Hypothalamus (tissue), 51 donors: ENCODE data around the gene H1-8.

Source experiments
- DNase-seq, 51 donors: peaks; one replicate each; lab custom pipeline; 2025; lab: John Stamatoyannopoulos, UW

Gene H1-8

DNA sequence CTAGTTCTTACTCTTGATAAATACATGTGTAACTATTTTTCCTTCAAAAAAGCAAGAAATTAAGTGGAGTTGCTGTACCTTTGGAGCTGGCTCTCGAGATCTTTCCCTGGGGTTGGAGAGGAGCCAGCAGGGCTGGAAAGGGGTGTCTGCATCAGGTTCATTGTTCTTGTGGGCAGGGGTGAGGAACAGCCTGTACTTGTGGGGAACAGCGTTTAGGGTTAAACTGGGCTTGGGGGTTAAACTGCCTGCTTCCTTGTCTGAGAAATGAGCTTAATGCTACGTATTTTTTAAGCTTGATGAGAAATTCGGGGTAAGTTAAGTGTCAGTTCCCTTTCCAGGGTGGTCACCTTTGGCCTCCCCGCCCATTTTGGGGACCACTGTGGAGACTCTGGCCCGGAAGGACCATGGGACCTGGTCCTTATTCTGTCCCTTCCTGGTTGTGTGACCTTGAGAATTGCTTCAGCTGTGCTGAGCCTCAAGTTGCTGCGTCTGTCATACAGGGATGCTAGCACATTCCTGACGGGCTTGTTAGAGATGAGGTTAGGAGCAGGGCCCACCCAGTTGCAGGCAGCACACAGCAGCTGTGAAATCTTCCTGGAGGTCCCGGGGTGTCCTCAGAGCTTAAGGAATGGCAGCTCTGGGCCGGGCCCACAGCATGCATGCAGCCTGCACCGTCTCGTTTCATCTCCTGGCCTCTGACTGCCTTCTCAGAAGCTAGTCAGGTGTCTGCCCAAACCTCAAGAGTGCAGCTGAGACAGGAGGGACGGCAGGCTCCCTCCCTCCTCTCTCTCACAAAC, 11.6 kb downstream of the H1-8 start:
- DNase-seq, result no peak

DNA sequence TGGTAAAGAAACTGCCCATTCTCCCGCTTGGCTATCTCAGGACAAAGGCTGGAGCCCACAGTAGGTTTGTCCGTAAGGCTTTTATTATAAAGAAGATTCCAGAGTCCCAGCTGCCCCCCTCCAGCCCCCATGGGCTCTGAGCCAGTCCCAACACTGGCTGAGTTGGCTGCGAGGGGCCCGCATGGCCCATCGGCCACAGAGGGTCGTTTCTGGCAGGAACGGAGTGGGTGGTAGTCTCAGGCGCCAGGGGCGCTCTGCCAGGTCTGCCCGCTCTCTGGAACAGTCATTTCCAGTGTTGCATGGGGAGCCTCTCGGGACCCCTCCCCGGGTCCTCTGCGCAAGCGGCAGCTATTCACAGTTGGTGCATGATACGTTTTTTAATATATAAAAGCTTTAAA, 12.2 kb downstream of the H1-8 start:
- DNase-seq, result no peak

DNA sequence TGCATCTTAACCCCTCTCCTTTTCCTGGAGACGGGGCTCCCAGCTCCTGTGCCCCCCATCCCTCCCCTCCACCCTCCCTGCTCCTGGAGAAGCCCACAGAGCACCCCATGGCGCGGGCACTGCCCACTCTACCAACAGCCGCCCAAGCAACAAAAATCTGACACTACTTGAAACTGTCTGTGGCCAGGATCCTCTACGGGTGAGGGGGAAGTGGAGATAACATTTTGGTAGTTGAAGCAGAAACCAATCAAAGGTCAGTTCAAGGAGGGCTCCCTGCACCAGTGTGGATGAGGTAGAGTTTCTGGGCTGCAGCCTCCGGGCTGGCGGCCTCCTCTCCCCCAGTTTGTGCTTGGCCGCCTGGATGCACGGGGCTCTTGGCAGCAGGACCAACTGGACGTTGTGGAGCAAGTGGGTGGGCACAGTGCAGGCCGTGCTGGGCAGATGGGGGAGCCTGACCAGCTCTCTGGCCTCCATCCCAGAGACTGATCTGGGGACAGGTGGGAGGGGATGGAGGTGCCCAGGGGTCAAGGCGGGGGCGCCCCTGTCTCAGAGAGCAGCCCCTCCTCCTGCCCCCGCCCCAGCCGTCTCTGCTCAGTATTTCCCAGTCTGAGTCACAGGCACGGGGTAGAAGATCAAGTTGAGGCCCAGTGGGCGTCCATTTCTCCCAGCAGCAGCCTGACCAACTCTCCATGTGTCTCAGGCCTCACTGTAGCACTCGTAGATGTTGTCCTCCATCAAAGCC, 12.8 kb downstream of the H1-8 start:
- no peak for DNase-seq

DNA sequence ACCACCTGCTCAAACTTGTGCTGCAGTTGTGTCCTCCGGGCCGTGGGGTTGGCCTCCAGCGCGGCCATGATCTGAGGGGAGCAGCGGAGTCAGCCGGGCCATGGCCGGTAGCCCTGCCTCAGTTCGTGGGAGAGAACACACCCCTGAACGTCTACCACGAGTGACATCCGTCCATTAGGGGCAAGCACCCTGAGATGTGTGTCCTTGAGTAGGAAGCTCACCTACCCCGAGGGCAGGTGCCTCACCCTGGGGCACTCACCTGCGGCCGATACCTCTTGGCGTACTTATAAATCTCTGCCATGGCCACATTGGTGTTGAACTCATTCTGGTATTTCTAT, 13.4 kb downstream of the H1-8 start:
- DNase-seq, result no peak

DNA sequence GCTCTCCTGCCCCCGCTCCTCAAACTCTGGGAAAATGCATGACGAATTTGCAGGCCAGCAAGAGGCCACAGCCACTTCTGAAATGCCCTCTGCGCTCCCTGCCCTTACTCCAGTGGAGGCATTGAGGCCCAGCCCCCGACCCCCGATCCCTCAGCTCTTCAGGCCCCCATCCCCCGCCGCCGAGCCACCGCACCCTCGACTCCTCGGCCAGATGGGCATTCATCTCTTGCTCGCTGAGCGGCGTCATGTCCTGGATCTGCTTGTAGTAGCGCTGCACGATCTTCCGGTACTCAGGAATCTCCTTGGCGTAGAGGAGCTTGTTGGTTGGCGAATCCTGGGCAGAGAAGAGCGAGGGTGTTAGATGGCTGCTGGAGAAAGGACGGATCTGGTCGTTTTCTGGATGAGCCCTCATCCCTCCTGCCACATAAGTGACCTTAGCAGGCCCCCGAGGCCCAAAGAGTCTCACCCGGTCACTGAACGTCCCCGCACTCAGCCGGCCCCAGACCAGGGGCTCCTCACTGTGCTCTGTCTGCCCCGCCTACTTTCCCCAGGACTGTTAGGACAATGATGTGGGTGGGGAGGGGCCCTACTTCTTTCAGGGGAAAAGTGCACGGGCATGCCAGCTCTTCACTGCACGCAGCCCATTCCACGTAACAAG, 14.0 kb downstream of the H1-8 start:
- DNase-seq, result no peak

DNA sequence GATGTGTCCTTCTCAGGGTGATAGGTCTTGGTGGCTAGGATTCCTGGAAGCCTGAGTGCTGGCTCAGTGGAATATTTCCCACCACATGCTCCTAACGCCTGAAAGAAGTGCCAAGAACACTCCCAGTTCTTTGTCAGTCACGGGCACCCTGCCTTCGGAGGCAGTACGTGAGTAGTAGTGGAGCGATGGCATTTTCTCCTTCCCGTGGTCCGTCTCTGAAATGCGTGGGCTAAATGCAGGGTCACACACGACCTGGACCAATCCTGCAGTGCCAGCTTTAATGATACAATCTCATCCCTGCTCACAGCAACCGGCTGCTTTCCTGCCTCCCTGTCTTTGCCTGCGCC, 14.5 kb downstream of the H1-8 start:
- DNase-seq, result peak in 1 of 51 donors; percentile 31

DNA sequence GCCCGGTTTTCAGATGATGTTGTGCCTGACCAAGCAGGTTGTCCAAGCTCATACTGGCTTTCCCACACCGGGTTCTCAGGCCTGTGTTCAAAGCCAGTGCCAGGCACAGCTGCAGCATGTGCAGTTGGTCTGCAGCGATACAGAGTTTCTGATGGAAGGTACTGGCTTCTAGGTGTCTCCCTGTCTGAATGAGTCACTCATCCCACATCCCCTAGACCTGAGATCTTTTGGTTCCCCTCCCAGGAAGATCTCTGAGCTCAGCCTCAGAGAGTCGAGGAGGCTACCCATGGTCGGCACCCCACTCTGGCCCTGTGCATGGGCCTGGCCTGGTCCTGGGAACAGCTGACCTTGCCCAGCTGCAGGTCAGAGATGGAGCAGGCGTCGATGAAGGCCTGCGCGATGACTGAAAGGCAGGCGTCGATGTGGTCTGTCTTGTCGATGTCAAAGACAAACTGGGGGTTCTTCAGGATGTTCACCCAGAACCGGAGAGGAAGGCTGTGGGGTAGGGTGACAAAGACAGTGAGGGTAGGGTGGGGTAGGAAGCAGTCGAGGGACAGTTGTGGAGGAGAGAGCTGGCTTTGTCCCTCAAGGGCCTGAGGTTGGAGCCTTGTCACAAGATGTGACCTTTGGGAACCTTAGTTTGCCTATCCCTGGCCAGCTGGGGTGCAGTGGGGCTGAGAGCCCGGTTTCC, 15.3 kb downstream of the H1-8 start:
- no peak for DNase-seq

DNA sequence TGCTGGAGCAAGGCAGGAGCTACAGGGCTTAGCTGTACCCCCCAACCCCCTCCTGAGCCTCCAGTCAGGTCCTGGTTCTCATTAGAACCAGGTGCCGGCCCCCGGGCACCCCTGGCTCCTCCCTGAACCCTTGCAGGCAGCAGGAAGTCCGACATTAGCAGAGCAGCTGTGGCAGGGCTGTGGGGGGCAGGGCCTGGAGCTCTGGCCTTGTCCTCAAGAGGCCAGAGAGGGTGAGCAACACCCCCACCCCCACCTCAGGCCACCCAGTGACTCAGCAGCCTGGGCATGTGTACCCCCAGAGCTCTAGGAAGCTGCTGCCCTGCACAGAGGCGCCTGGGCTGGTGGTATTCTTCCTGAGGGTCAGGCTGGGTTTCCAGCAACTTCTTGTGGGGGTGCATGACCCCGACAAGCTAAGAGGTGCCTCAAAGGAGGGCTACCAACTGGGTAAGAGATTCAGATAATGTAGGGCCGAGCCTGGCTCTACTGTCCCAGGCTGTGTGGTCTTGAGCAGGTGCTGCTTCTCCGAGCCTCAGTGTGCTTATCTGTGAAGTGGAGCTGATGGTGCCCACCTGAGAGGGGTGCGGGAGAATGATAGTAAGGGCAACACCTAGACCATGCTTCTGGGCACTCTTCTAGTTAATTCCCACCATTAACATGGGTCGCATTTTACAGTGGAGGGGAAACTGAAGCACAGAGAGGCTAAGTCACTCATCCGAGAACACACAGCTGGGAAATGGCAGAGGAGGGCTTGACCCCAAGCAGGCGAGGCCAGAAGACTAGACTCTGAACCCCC, 16.0 kb downstream of the H1-8 start:
- DNase-seq, result peak in 1 of 51 donors; percentile 14

DNA sequence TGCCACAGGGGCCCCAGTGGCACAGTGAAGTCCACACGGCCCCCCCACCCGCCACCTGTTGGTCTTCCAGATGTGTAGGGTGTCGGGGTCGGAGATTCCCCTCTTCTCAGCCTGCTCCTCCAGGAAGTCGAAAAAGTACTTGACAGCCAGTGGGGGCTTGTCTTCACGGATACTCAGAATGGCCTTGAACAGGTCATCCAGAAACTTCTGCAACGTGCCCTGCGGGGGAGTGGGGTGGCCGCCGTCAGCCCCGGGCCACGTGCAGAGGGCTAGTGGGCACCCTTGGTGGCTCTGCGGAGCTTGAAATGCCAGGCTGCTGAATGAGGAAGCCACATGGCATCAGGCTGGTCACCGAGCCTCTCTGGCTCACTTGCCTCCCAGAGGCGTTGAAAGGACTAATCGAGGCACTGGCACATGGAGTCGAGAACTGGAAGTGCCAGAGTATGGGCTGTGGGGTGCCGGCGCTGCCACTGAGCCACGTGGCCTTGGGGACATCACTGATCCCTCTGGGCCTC, 16.6 kb downstream of the H1-8 start:
- DNase-seq, result no peak

DNA sequence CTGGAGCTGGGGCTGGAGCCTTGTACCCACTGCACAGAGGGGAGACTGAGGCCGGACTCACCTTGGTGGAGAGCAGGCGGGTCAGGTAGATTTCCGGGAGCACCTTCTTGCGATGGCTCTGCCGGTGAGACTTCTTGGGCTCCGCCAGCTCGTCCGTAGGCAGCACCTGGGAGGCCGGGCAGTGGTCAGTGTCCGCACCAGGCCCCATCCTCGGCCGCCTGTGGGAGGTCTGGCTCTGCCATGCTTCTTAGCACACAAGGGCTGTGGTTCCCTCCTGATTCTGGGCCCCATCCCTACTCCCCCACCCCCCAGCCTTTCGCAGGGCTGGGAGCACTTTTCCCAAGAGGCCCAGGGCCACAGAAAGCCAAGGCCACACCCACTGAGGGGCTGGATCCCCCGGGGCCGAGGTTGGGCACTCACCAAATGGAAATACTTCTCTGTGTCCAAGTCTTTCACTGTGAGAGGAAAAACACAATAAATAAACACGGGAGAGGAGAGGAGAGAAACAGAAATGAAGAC, 17.4 kb downstream of the H1-8 start:
- DNase-seq, result peak in 1 of 51 donors; percentile 18

DNA sequence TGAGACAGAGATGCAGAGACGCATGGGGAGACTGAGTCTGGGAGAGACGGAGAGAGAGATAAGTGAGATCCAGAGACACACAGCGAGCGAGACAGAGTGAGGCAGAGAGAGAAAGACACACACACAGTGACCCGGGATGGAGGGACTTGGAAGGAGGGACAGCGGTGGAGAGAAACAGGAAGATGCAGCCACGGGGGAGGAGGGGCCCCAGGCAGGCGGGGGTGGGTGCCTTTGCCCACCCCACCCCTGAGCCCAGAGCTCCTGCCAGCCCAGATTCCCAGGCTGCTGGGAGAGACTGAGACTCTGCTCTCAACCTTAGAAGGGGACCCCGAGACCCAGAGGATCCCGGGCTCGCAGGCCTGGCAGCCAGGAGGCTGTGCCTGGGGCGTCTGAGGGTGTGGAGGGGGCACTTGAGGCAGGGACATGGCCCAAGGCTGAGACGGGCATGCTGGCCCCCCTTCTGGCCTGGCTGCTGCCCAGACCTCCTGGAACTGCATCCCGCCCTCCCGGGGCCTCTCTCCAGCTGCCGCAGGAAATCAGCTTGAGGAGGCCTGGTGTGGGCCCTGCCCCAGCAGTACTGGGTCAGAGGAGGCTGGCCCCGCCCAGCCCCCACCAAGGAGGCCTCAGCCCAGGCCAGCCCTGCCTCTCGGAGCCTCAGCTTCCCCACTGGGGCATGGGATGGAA, 18.1 kb downstream of the H1-8 start:
- DNase-seq, result peak in 34 of 51 donors; percentile 7 to 78 (median 48)

DNA sequence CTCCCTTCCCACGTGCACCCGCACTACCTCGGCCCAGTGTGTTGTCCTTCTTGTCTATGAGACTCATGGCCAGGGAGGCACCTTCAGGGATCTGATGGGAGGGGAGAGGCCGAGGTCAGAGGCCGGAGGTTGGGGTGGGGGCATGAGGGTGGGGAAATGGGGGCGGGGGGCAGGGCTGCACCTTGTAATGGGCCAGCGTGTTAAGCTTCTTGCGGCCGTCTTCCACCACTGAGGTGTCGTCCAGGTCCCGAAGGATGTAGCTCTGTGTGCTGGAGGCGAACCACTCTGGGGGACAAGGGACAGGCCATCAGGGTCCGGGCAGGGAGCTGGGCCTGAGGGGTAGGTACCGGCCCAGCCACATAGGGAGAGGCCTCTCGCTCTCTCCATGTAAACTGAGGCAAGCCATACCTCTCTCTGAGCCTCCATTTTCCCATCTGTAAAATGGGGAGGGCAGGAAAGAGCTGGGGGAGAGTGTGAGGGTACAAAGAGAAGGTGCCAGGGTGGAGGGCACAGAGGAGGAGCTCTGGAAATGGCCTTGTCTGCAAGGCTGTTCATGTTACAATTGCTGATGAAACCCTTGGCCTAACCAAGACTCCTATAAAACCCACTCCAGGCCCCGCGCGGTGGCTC, 18.8 kb downstream of the H1-8 start:
- no peak for DNase-seq

DNA sequence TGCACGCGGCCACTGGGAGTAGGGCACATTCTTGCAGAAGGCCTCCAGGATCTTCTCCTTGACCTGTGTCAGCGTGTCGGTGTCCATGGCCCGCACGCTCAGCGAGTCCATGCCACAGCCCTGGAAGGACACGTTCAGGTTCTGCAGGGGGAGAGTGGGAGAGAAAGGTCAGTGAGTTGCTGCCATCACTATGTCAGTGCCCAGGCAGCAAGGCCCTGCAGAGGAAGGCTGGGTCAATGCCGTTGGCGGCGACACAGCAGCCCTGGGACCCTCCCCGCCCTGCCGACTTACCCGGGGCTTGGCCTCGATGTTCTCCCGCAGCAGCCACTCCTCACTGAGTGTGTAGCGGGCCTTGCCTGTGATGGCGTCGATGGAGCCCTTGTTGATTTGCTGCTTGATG, 19.8 kb downstream of the H1-8 start:
- DNase-seq, result no peak

DNA sequence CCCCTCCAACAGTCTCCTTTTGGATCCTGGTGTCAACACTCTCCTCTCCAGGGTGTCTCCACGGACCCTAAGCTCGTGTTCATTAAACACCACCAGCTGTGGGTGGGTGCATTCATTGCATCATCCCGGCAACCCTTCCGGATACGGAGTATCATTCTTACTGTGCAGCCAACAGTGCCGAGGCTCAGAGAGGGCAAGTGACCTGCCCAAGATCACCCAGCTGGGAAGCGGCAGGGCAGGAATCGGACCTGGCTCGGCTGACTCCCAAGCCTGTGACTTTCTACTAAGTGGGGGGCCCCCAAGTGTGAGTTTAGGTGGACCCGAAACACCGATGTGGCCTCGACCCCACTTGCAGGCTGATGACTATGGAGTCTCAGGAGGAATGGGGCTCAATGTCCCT, 20.4 kb downstream of the H1-8 start:
- no peak for DNase-seq

DNA sequence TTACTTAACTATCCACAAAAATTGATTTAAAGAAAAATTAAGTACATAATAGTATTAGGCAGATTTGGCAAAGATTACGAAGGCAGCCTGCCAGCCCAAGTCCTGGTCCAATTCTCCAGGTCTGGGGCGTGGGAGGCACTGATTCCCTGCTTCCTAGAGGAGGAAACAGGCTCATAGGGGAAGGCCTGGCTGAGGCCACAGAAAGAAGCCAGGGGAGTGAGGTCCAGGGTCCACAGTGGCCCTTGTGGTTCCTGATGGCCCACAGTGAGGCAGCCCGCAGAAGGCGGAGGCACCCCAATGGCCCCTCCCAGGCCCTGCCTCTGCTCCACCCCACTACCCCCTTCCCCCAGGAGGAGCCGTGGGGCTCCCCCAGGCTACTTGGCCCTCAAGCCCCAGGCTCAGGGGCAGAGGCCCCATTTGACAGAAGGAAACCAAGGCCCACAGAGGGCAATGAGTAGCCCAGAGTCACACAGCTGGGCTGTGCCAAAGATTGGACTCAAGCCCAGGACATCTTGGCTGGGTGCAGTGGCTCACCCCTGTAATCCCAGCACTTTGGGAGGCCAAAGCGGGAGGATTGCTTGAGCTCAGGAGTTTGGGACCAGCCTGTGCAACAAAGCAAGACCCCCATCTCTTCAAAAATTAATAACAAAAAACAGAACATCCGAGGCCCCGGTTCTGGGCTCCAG, 21.0 kb downstream of the H1-8 start:
- no peak for DNase-seq

DNA sequence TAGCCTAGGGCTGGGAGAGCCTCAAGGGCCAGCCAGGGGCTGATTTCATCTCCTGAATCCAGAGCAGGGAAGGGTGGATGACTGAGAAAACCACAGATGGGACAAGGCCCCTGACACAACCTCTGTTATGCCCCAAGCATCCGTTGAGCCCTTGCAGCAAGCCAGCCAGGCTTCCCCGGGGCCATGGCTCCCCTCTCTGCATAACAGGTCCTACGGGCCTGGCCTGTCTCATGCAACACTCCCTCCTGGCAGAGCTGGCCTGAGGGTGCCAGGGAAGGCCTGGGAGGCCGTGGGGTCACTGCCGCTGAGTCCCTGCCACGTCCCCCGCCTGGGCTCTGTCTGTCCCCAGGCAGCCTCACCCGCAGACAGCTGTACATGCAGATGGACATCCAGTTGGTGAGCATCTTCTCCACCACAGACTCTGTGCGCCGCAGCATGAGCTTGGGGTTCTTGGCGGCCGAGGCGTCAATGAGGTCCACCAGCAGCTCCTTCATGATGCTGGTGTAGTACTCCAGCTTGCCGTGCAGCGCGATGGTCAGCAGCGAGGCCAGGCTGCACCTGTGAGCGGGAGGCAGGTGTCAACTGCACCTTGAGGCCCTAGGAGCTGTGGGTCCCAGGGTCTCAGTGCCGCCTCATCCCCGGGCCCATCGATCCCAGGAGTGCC, 22.1 kb downstream of the H1-8 start:
- no peak for DNase-seq

DNA sequence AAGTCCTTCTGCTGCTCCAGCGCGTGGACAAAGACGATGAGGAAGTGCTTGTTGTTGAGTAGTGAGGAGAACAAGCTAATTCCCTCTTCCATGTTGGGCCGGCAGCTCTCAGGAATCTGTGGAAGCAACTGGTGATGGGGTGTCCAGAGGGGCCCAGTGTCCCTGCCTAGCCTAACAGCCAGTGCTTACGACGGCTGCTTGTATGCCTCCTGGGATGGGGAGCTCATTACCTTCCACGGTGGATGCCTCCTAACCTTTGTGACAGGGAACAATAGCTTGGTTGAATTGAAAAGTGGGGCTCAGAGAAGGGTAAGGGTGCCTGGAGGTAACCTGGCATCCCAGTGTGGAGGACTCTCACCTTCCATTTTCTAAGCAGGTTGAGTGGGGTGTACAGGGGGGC, 22.9 kb downstream of the H1-8 start:
- DNase-seq, result no peak

DNA sequence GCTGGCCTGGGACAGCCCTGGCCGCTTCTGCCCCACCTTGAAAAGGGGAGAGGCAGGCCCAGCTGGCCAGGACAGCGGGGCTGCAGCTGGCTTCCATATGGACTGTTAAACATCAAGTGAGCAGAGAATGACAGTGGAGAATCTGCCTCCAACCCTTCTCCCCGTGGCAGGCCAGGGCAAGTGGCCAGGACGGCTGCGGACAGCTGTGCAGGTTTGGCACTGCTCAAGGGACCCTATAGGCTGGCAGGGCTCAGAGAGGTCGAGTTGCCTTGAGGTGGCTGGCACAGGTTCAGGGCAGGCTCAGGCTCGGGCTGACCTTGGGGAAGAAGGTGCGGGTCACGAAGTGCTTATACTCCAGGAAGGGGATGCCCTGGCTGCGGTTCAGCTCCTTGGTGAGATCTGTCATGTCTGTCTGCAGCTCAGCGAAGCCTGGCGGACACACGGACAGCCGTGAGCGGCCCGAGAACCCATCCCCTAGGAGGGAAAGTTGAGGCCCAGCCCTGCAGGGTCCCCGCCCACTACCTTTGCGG, 24.3 kb downstream of the H1-8 start:
- DNase-seq, result no peak
